K562 (cell line): ENCODE data around the gene KCNK7. TPM values are rescaled to one million over a fixed set of nuclear protein-coding genes. Genes with fewer than 3 reads are reported as not detected.

Source experiments
- ADNP ChIP-seq: fragments of 200-800 bp; sonication (Bioruptor generic); IDR thresholded peaks from 2 replicates; pipeline ENCODE4 v1.6.1; 2016; ENCODE audit warnings: missing genetic modification characterization, missing compliant biosample characterization
- CREM ChIP-seq: IDR thresholded peaks from 2 replicates; pipeline ENCODE4 v1.6.1; 2014; ENCODE audit warnings: antibody characterized with exemption, low read depth
- KAT7 ChIP-seq: sonication (generic); formaldehyde crosslinking; IDR thresholded peaks from 2 replicates; pipeline ENCODE4 v1.8.0; 2022; ENCODE audit warnings: missing genetic modification reagents, mild to moderate bottlenecking, borderline replicate concordance
- KHSRP ChIP-seq: fragments of 450-650 bp; IDR thresholded peaks from 2 replicates; pipeline ENCODE4 v1.6.1; 2017
- RFX1 ChIP-seq: fragments of 450-650 bp; IDR thresholded peaks from 2 replicates; pipeline ENCODE4 v1.6.1; 2016; ENCODE audit warnings: mild to moderate bottlenecking, moderate library complexity
- ZNF551 ChIP-seq: fragments of 250-450 bp; sonication (Bioruptor Pico); IDR thresholded peaks from 2 replicates; pipeline ENCODE4 v1.5.0; 2021; ENCODE audit warnings: mild to moderate bottlenecking, moderate library complexity
- ZNF785 ChIP-seq: fragments of 250-450 bp; sonication (Bioruptor Pico); IDR thresholded peaks from 2 replicates; pipeline ENCODE4 v1.4.0; 2020; ENCODE audit warnings: mild to moderate bottlenecking
- ZSCAN32 ChIP-seq: fragments of 450-650 bp; formaldehyde crosslinking; IDR thresholded peaks from 2 replicates; pipeline ENCODE4 v1.4.0; 2020; ENCODE audit warnings: mild to moderate bottlenecking, moderate library complexity
- polyA plus RNA-seq, 8 experiments: library from polyadenylated mRNA; depleted of rRNA in 4 of 8; stranded (reverse) in 5 of 8; unstranded in 3 of 8; fragments of >200 nt; fragmentation: Nextera tagmentation in 2 of 8; fragmentation: Illumina TruSeq in 1 of 8; extraction: Ambion mirVana in 2 of 8; extraction: Trizol in 1 of 8; gene quantifications; 2 replicates each; pipeline versions ENCODE4 v1.2.1 to v1.2.3, GENCODE V29; 2011 to 2014; ENCODE audit warnings: inconsistent platforms in 1 of 8, missing spikeins in 1 of 8
- total RNA-seq, 7 experiments: library from RNA; depleted of rRNA in 6 of 7; stranded (reverse); fragments of >200 nt in 6 of 7; fragmentation: Illumina TruSeq in 2 of 7; extraction: Trizol in 2 of 7; gene quantifications; 2 replicates each; pipeline versions ENCODE4 v1.2.1 to v1.2.3, GENCODE V29; 2011 to 2021; ENCODE audit warnings: low replicate concordance in 1 of 7
- TF ChIP-seq, protein P1 (sequence below), 2 experiments: fragments of 150-350 bp in 1 of 2; IDR thresholded peaks; 2 replicates each; pipeline ENCODE4 v1.6.1; 2012 to 2016; ENCODE audit warnings: low read depth in 2 of 2, low read length in 2 of 2, mild to moderate bottlenecking in 1 of 2, moderate library complexity in 1 of 2
- TF ChIP-seq, protein P2 (sequence below): fragments of 250-450 bp; sonication (Bioruptor Pico); IDR thresholded peaks from 2 replicates; pipeline ENCODE4 v1.6.1; 2021; ENCODE audit warnings: mild to moderate bottlenecking

The KCNK7 gene
- total and polyA plus RNA-seq, 9 of the 15 experiments (the other 6 are each of a cell fraction or from before 2014, with no cell fraction given): 0.07 to 0.40 TPM; not detected in 7

DNA sequence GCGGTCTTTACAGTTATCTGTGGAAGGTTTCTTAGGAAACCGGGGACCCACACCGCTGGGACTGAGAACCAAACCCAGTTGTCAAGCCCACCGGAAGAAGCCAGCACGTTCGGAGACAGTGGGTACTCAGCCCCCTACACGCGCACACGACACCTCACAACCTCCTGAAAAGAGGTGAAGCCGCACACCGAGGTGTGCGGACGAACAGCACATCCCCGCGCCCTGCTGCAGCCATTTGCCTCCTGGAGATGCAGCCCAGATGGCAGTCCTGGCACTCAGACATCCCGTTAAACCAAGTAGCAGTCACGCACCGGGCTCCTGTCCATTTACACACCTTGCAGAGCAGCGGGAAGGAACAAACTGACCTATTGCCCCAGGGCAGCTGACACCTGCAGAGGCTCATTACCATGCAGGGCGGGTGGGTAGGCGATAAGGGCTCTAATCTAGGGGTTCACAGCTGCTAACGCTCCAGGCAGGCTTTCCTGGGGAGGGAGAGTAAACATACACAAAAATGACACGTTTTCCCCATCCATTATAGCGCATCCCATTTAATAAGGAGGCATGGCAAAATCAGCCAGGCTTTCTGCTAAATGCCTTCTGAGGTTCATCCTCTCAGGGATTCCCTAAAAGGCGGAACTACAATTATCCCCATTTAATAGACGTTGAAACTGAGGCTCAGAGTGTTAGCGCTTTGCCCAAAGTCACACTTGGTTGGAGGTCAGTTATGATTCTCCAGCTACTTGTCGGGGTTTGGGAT is 20.6 kb downstream of the KCNK7 start (continued):
- TF ChIP-seq, protein P1, sequence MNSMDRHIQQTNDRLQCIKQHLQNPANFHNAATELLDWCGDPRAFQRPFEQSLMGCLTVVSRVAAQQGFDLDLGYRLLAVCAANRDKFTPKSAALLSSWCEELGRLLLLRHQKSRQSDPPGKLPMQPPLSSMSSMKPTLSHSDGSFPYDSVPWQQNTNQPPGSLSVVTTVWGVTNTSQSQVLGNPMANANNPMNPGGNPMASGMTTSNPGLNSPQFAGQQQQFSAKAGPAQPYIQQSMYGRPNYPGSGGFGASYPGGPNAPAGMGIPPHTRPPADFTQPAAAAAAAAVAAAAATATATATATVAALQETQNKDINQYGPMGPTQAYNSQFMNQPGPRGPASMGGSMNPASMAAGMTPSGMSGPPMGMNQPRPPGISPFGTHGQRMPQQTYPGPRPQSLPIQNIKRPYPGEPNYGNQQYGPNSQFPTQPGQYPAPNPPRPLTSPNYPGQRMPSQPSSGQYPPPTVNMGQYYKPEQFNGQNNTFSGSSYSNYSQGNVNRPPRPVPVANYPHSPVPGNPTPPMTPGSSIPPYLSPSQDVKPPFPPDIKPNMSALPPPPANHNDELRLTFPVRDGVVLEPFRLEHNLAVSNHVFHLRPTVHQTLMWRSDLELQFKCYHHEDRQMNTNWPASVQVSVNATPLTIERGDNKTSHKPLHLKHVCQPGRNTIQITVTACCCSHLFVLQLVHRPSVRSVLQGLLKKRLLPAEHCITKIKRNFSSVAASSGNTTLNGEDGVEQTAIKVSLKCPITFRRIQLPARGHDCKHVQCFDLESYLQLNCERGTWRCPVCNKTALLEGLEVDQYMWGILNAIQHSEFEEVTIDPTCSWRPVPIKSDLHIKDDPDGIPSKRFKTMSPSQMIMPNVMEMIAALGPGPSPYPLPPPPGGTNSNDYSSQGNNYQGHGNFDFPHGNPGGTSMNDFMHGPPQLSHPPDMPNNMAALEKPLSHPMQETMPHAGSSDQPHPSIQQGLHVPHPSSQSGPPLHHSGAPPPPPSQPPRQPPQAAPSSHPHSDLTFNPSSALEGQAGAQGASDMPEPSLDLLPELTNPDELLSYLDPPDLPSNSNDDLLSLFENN (IDR thresholded peaks at IDR 0.05; ENCODE audit: low read depth in 2 of 2, low read length in 2 of 2): peak in 1 of 2 experiments; percentile 79; a peak in 1 of 4 replicates
- TF ChIP-seq ADNP (tag) (no peak), ZSCAN32 (CRISPR knock-in tag) (no peak), RFX1 (no peak), ZNF785 (CRISPR knock-in tag) (no peak), CREM (peak; percentile 74), KHSRP (no peak), KAT7 (CRISPR knock-in tag) (no peak), ZNF551 (no peak)
- TF ChIP-seq, protein P2, sequence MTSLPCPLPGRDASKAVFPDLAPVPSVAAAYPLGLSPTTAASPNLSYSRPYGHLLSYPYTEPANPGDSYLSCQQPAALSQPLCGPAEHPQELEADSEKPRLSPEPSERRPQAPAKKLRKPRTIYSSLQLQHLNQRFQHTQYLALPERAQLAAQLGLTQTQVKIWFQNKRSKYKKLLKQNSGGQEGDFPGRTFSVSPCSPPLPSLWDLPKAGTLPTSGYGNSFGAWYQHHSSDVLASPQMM (CRISPR knock-in tag): no peak
- TF ChIP-seq, all 486 proteins: peak for 136
